Right lobe of liver (tissue), 6 donors: ENCODE results near the gene CHADL. TPM values are rescaled to one million over a fixed set of nuclear protein-coding genes. Genes with fewer than 3 reads are reported as not detected.
A peak's percentile ranks its signal among the peaks of the same experiment; 100 is the strongest.

ENCODE experiments used
- ATAC-seq, 4 donors: fragments of 200-7000 bp; cut with Tn5 transposase; one replicate each; pipeline ENCODE4 v1.9.1; 2020; ENCODE audit warnings: mild to moderate bottlenecking in 4 of 4, moderate library complexity in 4 of 4
- DNase-seq, 3 donors: peaks; one replicate each; pipeline ENCODE4 v3.0.0-alpha.2; 2020
- H3K27ac ChIP-seq, 3 donors: fragments of 200-600 bp; one replicate each; pipeline ENCODE4 v1.8.0; 2022
- H3K27me3 ChIP-seq, 2 donors: fragments of 200-600 bp; one replicate each; pipeline ENCODE4 v1.8.0; 2022
- H3K36me3 ChIP-seq, 4 donors: fragments of 200-600 bp; sonication (generic) in 1 of 4; one replicate each; pipeline versions ENCODE4 v1.5.1 to v1.8.0; 2017 to 2022; ENCODE audit warnings: control low read depth in 1 of 4
- H3K4me1 ChIP-seq, 4 donors: fragments of 200-600 bp; sonication (generic) in 1 of 4; one replicate each; pipeline versions ENCODE4 v1.5.1 to v1.8.0; 2017 to 2022; ENCODE audit warnings: control low read depth in 1 of 4
- H3K4me3 ChIP-seq, 3 donors: fragments of 200-600 bp; one replicate each; pipeline ENCODE4 v1.8.0; 2022
- H3K9me3 ChIP-seq, 4 donors: fragments of 200-600 bp; sonication (generic) in 1 of 4; one replicate each; pipeline versions ENCODE4 v1.5.1 to v1.8.0; 2017 to 2022; ENCODE audit warnings: control low read depth in 1 of 4
- POLR2A ChIP-seq: fragments of 450-650 bp; IDR thresholded peaks from one replicate; pipeline ENCODE4 v1.6.1; 2017; ENCODE audit warnings: antibody characterized with exemption, mild to moderate bottlenecking
- WGBS: methylation state at CpG from one replicate; pipeline ENCODE4 v1.1.6; 2018; ENCODE audit warnings: low coverage, low lambda C conversion rate; ENCODE audit not compliant: insufficient coverage; ENCODE audit errors: missing lambda C conversion rate; 5-methylcytosine and 5-hydroxymethylcytosine counted together
- intact Hi-C, 2 donors: fragments of 100-400 bp; cut with DNase I; formaldehyde crosslinking; loops; one replicate each; pipeline versions ENCODE4 v1.11.2 to v1.14.1; 2022
- total RNA-seq, 6 experiments: library from RNA; depleted of rRNA in 2 of 6; stranded (reverse); fragments of >200 nt in 2 of 6; fragmentation: NEBNext Ultra II Directional in 3 of 6; extraction: Animal tissue kit (Norgen Biotek cat#: 25700) in 3 of 6; gene quantifications; one replicate each; pipeline versions ENCODE4 v1.1.0 to v1.2.4, GENCODE V29; 2016 to 2023
- TF ChIP-seq, protein P1 (sequence below), 4 donors: fragments of 200-600 bp in 3 of 4; fragments of 450-650 bp in 1 of 4; IDR thresholded peaks; one replicate each; pipeline versions ENCODE4 v1.5.1 to v1.8.0; 2016 to 2022; ENCODE audit warnings: antibody characterized with exemption in 4 of 4, mild to moderate bottlenecking in 2 of 4
- donor health status: DM: no; HTN: yes; CAD: no.
- donor health status: DM: no; HTN: no; CAD: no.
- donor health status: DM: no; HTN: no; CAD: no.
- donor health status: DM: no; HTN: yes; CAD: no.
- donor health status: DM: no; HTN: yes; CAD: no.

CHADL gene
- total RNA-seq, 6 experiments from 2014 or later = 0.75 to 1.5 (median 1.1) TPM

DNA sequence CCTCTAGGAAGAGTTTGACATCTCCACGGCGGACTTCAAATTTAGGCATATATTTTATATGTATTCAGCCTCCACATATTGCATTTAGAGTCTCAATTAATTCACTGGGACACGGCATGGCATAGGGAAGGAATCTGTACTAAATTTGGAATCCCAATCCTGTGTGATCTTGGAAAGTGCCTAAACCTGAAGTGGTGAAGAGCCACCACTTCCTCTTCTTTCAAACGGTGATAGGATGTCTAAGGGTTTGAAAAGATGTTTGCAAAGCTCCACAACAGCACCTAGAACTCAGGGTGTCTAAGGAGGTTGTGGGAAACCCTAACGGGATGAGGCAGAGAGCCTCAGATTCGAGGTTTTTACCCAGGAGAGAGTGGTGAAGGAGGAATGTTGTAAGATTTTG lies 36.7 kb downstream of the CHADL start:
- DNase-seq (no peak), ATAC-seq (no peak)
- intact Hi-C loops = no loop called here
- Histone ChIP-seq H3K4me1 (peaks cover 0 to 5% (median 0%) of the 10 kb centered on the region in 4 donors), H3K27ac (no peak overlapping the region), H3K4me3 (no peak overlapping the region), H3K36me3 (no peaks in the 10 kb centered on the region), H3K9me3 (no peaks in the 10 kb centered on the region), H3K27me3 (no peaks in the 10 kb centered on the region)
- 59% methylated on average over 6 of the region's 6 CpGs for WGBS
- TF ChIP-seq POLR2A = no peak
- TF ChIP-seq, protein P1, sequence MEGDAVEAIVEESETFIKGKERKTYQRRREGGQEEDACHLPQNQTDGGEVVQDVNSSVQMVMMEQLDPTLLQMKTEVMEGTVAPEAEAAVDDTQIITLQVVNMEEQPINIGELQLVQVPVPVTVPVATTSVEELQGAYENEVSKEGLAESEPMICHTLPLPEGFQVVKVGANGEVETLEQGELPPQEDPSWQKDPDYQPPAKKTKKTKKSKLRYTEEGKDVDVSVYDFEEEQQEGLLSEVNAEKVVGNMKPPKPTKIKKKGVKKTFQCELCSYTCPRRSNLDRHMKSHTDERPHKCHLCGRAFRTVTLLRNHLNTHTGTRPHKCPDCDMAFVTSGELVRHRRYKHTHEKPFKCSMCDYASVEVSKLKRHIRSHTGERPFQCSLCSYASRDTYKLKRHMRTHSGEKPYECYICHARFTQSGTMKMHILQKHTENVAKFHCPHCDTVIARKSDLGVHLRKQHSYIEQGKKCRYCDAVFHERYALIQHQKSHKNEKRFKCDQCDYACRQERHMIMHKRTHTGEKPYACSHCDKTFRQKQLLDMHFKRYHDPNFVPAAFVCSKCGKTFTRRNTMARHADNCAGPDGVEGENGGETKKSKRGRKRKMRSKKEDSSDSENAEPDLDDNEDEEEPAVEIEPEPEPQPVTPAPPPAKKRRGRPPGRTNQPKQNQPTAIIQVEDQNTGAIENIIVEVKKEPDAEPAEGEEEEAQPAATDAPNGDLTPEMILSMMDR (IDR thresholded peaks at IDR 0.05) = no peak

DNA sequence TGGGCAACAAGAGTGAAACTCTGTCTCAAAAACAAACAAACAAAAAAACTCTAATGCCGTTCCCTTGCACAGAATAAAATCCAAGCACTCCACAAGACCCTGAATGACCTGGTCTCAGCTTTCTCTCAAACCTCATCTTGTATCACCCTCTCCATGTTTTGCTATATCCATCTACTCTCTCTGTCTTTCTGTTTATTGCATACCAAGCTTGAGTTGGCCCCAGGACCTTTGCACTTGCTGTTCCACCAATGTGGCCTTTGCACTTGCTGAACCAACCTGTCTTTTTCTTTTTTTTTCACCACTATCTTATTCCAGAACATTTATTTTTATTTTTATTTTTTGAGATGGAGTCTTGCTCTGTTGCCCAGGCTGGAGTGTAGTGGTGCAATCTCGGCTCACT lies 37.6 kb downstream of the CHADL start:
- TF ChIP-seq, protein P1 (IDR thresholded peaks at IDR 0.05) = no peak
- no peak for TF ChIP-seq POLR2A
- DNase-seq (no peak), ATAC-seq (no peak)
- Histone ChIP-seq H3K27me3 (no peaks in the 10 kb centered on the region), H3K4me3 (no peak overlapping the region), H3K4me1 (peaks cover 0 to 11% (median under 1%) of the 10 kb centered on the region in 4 donors), H3K36me3 (no peaks in the 10 kb centered on the region), H3K9me3 (no peaks in the 10 kb centered on the region), H3K27ac (no peak overlapping the region)
- WGBS = 95% methylated on average over 2 of the region's 2 CpGs
- intact Hi-C loops = no loop called here

DNA sequence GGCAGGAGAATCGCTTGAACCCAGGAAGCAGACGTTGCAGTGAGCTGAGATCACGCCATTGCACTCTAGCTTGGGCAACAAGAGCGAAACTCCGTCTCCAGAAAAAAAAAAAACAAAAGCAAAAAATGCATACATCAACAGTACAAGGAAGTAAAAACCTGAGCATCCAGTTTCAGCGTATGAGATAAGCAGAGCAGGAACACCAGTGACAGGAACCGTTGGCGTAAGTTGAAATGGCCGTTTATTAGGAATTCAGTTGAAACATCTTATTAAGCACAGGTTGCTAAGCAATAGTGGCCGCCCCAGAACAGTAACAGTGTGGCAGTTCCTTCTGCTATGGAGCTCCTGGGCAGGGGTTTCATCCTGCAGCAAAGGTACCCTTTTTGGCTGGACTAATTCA lies 39.6 kb downstream of the CHADL start:
- H3K27ac ChIP-seq = no peak overlapping the region
- TF ChIP-seq POLR2A = no peak
- TF ChIP-seq, protein P1 (IDR thresholded peaks at IDR 0.05) = no peak
- no peak overlapping the region for H3K4me3 ChIP-seq
- ATAC-seq (no peak), DNase-seq (no peak)
- H3K9me3 ChIP-seq = no peaks in the 10 kb centered on the region
- WGBS = 67% methylated on average over 9 of the region's 10 CpGs
- H3K27me3 ChIP-seq = no peaks in the 10 kb centered on the region
- H3K4me1 ChIP-seq = peaks cover 0 to 23% (median 2%) of the 10 kb centered on the region in 4 donors
- no peaks in the 10 kb centered on the region for H3K36me3 ChIP-seq
- intact Hi-C loops = no loop called here

DNA sequence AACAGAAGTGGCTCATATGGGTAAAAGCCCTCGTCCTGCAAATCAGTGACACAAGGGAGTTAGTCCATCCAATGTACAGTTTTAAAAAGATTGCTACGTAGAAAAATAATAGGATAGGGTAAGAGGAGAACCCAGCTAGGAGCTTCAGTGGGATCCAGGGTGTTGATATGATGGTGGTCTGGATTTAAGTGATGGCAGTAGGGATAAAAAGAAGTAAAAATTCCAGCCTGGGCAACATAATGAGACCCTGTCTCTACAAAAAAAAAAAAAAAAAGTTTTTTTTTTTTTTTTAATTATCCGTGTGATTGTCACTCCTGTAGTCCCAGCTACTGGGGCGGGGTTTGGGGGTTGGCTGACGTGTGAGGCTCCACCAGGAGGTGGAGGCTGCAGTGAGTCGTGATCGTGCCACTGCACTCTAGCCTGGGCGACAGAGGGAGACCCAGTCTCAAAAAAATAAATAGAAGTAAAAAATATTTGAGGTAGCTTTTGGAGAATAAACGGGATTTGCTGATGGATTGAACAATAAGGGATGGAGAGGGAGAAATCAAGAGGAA lies 42.6 kb downstream of the CHADL start:
- peak overlapping the region in 1 of 3 donors; percentile 82 for H3K27ac ChIP-seq

More for the DNA sequence above, 42.6 kb downstream of the CHADL start:
- Histone ChIP-seq H3K36me3 (no peaks in the 10 kb centered on the region), H3K9me3 (no peaks in the 10 kb centered on the region), H3K4me1 (peaks cover 0 to 27% (median 2%) of the 10 kb centered on the region in 4 donors), H3K27me3 (no peaks in the 10 kb centered on the region), H3K4me3 (peak overlapping the region; percentile 75 to 86 (median 81))
- TF ChIP-seq, protein P1 (IDR thresholded peaks at IDR 0.05) = peak in 1 of 4 donors; percentile 17
- no peak for TF ChIP-seq POLR2A
- DNase-seq (peak in 2 of 3 donors; percentile 46 to 57), ATAC-seq (peak in 1 of 4 donors; percentile 17)
- intact Hi-C loops = no loop called here
- WGBS = 6% methylated on average over 9 of the region's 9 CpGs
